ENCODE measurements around the gene NHS. TPM values are rescaled to one million over a fixed set of nuclear protein-coding genes. Genes with fewer than 3 reads are reported as not detected.

The NHS gene
- total and polyA plus RNA-seq, 5 donors: 0.61 to 1.7 (median 1.6) TPM

GRCh38 chrX:17621566-17622270 lies 246.7 kb downstream of the NHS start:
- WGBS: 93% methylated on average over 4 of the region's 4 CpGs
- H3K27me3 ChIP-seq (ENCODE audit: control insufficient read depth, insufficient read depth): no peaks in the 10 kb centered on the region
- DNase-seq (no peak), ATAC-seq (no peak)
- no peaks in the 10 kb centered on the region for H3K9me3 ChIP-seq (ENCODE audit: control insufficient read depth, low read length)
- H3K4me1 ChIP-seq (ENCODE audit: control insufficient read depth, insufficient read depth, low read length): no peaks in the 10 kb centered on the region
- no peak overlapping the region for H3K4me3 ChIP-seq (ENCODE audit: low read length)
- H3K27ac ChIP-seq (ENCODE audit: low read length): no peak overlapping the region
- intact Hi-C loops (cut with DNase I): no loop called here

- Histone ChIP-seq H3K27ac (ENCODE audit: low read length) (no peak overlapping the region), H3K4me3 (ENCODE audit: low read length) (no peak overlapping the region), H3K27me3 (ENCODE audit: control insufficient read depth, insufficient read depth) (no peaks in the 10 kb centered on the region), H3K4me1 (ENCODE audit: control insufficient read depth, insufficient read depth, low read length) (no peaks in the 10 kb centered on the region), H3K9me3 (ENCODE audit: control insufficient read depth, low read length) (no peaks in the 10 kb centered on the region)
- no peak for ATAC-seq
- WGBS: 95% methylated on average over 3 of the region's 3 CpGs
- intact Hi-C loops (cut with DNase I): no loop called here
- DNase-seq: no peak
Measured at GRCh38 chrX:17622331-17622730, 247.3 kb downstream of the NHS start.

- Histone ChIP-seq H3K27me3 (ENCODE audit: control insufficient read depth, insufficient read depth) (no peaks in the 10 kb centered on the region), H3K4me1 (ENCODE audit: control insufficient read depth, insufficient read depth, low read length) (no peaks in the 10 kb centered on the region), H3K9me3 (ENCODE audit: control insufficient read depth, low read length) (no peaks in the 10 kb centered on the region), H3K4me3 (ENCODE audit: low read length) (no peak overlapping the region), H3K27ac (ENCODE audit: low read length) (no peak overlapping the region)
- DNase-seq: no peak
- 80% methylated on average over 3 of the region's 3 CpGs for WGBS
- intact Hi-C loops (cut with DNase I): no loop called here
- no peak for ATAC-seq
Measured at GRCh38 chrX:17623750-17624149, 248.8 kb downstream of the NHS start.

- ATAC-seq (no peak), DNase-seq (no peak)
- intact Hi-C loops (cut with DNase I): no loop called here
- Histone ChIP-seq H3K27me3 (ENCODE audit: control insufficient read depth, insufficient read depth) (no peaks in the 10 kb centered on the region), H3K4me1 (ENCODE audit: control insufficient read depth, insufficient read depth, low read length) (no peaks in the 10 kb centered on the region), H3K9me3 (ENCODE audit: control insufficient read depth, low read length) (no peaks in the 10 kb centered on the region), H3K4me3 (ENCODE audit: low read length) (no peak overlapping the region), H3K27ac (ENCODE audit: low read length) (no peak overlapping the region)
- WGBS: 92% methylated on average over 1 of the region's 1 CpG
Measured at GRCh38 chrX:17627026-17627425, 252.0 kb downstream of the NHS start.

GRCh38 chrX:17628976-17629375 lies 254.0 kb downstream of the NHS start:
- Histone ChIP-seq H3K27ac (ENCODE audit: low read length) (no peak overlapping the region), H3K9me3 (ENCODE audit: control insufficient read depth, low read length) (no peaks in the 10 kb centered on the region), H3K4me1 (ENCODE audit: control insufficient read depth, insufficient read depth, low read length) (peaks cover 2% of the 10 kb centered on the region), H3K4me3 (ENCODE audit: low read length) (no peak overlapping the region), H3K27me3 (ENCODE audit: control insufficient read depth, insufficient read depth) (no peaks in the 10 kb centered on the region)
- DNase-seq (no peak), ATAC-seq (no peak)
- intact Hi-C loops (cut with DNase I): no loop called here

- Histone ChIP-seq H3K27ac (ENCODE audit: low read length) (no peak overlapping the region), H3K9me3 (ENCODE audit: control insufficient read depth, low read length) (no peaks in the 10 kb centered on the region), H3K27me3 (ENCODE audit: control insufficient read depth, insufficient read depth) (no peaks in the 10 kb centered on the region), H3K4me1 (ENCODE audit: control insufficient read depth, insufficient read depth, low read length) (peaks cover 2% of the 10 kb centered on the region), H3K4me3 (ENCODE audit: low read length) (no peak overlapping the region)
- WGBS: 97% methylated on average over 1 of the region's 1 CpG
- intact Hi-C loops (cut with DNase I): no loop called here
- no peak for DNase-seq
- no peak for ATAC-seq
Measured at GRCh38 chrX:17629519-17629918, 254.5 kb downstream of the NHS start.

- intact Hi-C loops (cut with DNase I): no loop called here
- Histone ChIP-seq H3K4me3 (ENCODE audit: low read length) (no peak overlapping the region), H3K27me3 (ENCODE audit: control insufficient read depth, insufficient read depth) (no peaks in the 10 kb centered on the region), H3K27ac (ENCODE audit: low read length) (no peak overlapping the region), H3K9me3 (ENCODE audit: control insufficient read depth, low read length) (no peaks in the 10 kb centered on the region), H3K4me1 (ENCODE audit: control insufficient read depth, insufficient read depth, low read length) (peaks cover 3% of the 10 kb centered on the region)
- WGBS: 96% methylated on average over 3 of the region's 3 CpGs
- ATAC-seq (no peak), DNase-seq (no peak)
Measured at GRCh38 chrX:17631647-17632046, 256.6 kb downstream of the NHS start.

GRCh38 chrX:17632942-17633341 lies 257.9 kb downstream of the NHS start:
- intact Hi-C loops (cut with DNase I): no loop called here
- no peak for DNase-seq
- Histone ChIP-seq H3K4me1 (ENCODE audit: control insufficient read depth, insufficient read depth, low read length) (peaks cover 3% of the 10 kb centered on the region), H3K27me3 (ENCODE audit: control insufficient read depth, insufficient read depth) (no peaks in the 10 kb centered on the region), H3K9me3 (ENCODE audit: control insufficient read depth, low read length) (no peaks in the 10 kb centered on the region), H3K4me3 (ENCODE audit: low read length) (no peak overlapping the region), H3K27ac (ENCODE audit: low read length) (no peak overlapping the region)
- 53% methylated on average over 3 of the region's 3 CpGs for WGBS
- no peak for ATAC-seq

- 57% methylated on average over 2 of the region's 2 CpGs for WGBS
- ATAC-seq: no peak
- DNase-seq: no peak
- Histone ChIP-seq H3K27me3 (ENCODE audit: control insufficient read depth, insufficient read depth) (no peaks in the 10 kb centered on the region), H3K27ac (ENCODE audit: low read length) (no peak overlapping the region), H3K4me3 (ENCODE audit: low read length) (no peak overlapping the region), H3K4me1 (ENCODE audit: control insufficient read depth, insufficient read depth, low read length) (peaks cover 3% of the 10 kb centered on the region), H3K9me3 (ENCODE audit: control insufficient read depth, low read length) (no peaks in the 10 kb centered on the region)
- intact Hi-C loops (cut with DNase I): no loop called here
Measured at GRCh38 chrX:17633546-17633945, 258.5 kb downstream of the NHS start.

GRCh38 chrX:17634542-17635207 lies 259.7 kb downstream of the NHS start:
- no peak for DNase-seq
- intact Hi-C loops (cut with DNase I): no loop called here
- Histone ChIP-seq H3K27ac (ENCODE audit: low read length) (no peak overlapping the region), H3K9me3 (ENCODE audit: control insufficient read depth, low read length) (no peaks in the 10 kb centered on the region), H3K4me3 (ENCODE audit: low read length) (no peak overlapping the region), H3K27me3 (ENCODE audit: control insufficient read depth, insufficient read depth) (no peaks in the 10 kb centered on the region), H3K4me1 (ENCODE audit: control insufficient read depth, insufficient read depth, low read length) (peaks cover 3% of the 10 kb centered on the region)
- no peak for ATAC-seq
- 89% methylated on average over 9 of the region's 9 CpGs for WGBS

GRCh38 chrX:17635231-17635630 lies 260.2 kb downstream of the NHS start:
- Histone ChIP-seq H3K4me1 (ENCODE audit: control insufficient read depth, insufficient read depth, low read length) (peaks cover 3% of the 10 kb centered on the region), H3K4me3 (ENCODE audit: low read length) (no peak overlapping the region), H3K9me3 (ENCODE audit: control insufficient read depth, low read length) (no peaks in the 10 kb centered on the region), H3K27ac (ENCODE audit: low read length) (no peak overlapping the region), H3K27me3 (ENCODE audit: control insufficient read depth, insufficient read depth) (no peaks in the 10 kb centered on the region)
- intact Hi-C loops (cut with DNase I): no loop called here
- DNase-seq: no peak
- 71% methylated on average over 5 of the region's 5 CpGs for WGBS
- ATAC-seq: no peak
